Thyroid gland (tissue), 4 donors: ENCODE results near the gene ABCC4. TPM values are rescaled to one million over a fixed set of nuclear protein-coding genes. Genes with fewer than 3 reads are reported as not detected.

Source experiments
- DNase-seq, 2 donors: peaks; one replicate each; pipeline ENCODE4 v3.0.0-alpha.2; 2019
- H3K27ac ChIP-seq, 3 donors: fragments of 200-600 bp; sonication (generic); 1 replicate in 2 of 3; 2 replicates in 1 of 3; pipeline ENCODE4 v1.5.1; 2016 to 2019; ENCODE audit warnings: mild to moderate bottlenecking in 1 of 3, moderate library complexity in 1 of 3
- H3K27me3 ChIP-seq: fragments of 200-600 bp; sonication (generic); one replicate; pipeline ENCODE4 v1.5.1; 2019
- H3K36me3 ChIP-seq, 2 donors: fragments of 200-600 bp; sonication (generic); one replicate each; pipeline ENCODE4 v1.5.1; 2016 to 2019
- H3K4me1 ChIP-seq, 2 donors: fragments of 200-600 bp; sonication (generic); one replicate each; pipeline ENCODE4 v1.5.1; 2017 to 2019
- H3K4me3 ChIP-seq, 3 donors: fragments of 200-600 bp; sonication (generic); replicated peaks in 1 of 3; 1 replicate in 2 of 3; 2 replicates in 1 of 3; pipeline ENCODE4 v1.5.1; 2016; ENCODE audit warnings: mild to moderate bottlenecking in 1 of 3
- H3K9me3 ChIP-seq: fragments of 200-600 bp; sonication (generic); one replicate; pipeline ENCODE4 v1.5.1; 2017
- CTCF ChIP-seq, 6 experiments: fragments of 200-600 bp in 3 of 6; fragments of 450-650 bp in 3 of 6; sonication (generic) in 3 of 6; IDR thresholded peaks; one replicate each; pipeline ENCODE4 v1.5.1; 2016 to 2019; ENCODE audit warnings: antibody characterized with exemption in 6 of 6, mild to moderate bottlenecking in 2 of 6, inconsistent platforms in 1 of 6, moderate library complexity in 1 of 6
- POLR2A ChIP-seq, 2 donors: fragments of 450-650 bp; IDR thresholded peaks; one replicate each; pipeline ENCODE4 v1.6.1; 2017; ENCODE audit warnings: antibody characterized with exemption in 2 of 2, mild to moderate bottlenecking in 2 of 2, moderate library complexity in 1 of 2
- WGBS, 2 donors: methylation state at CpG; one replicate each; pipeline ENCODE4 v1.1.5; 2017; 5-methylcytosine and 5-hydroxymethylcytosine counted together
- intact Hi-C: fragments of 100-400 bp; cut with DNase I; formaldehyde crosslinking; loops from one replicate; pipeline ENCODE4 v1.15.1; 2023
- total RNA-seq, 4 donors: library from RNA; depleted of rRNA; stranded (reverse); fragments of >200 nt; gene quantifications; one replicate each; pipeline ENCODE4 v1.2.3, GENCODE V29; 2016

The ABCC4 gene
- total RNA-seq, 4 donors from 2014 or later, result 9.1 to 29.6 (median 19.7) TPM

GRCh38 chr13:95338905-95339304, 37.7 kb upstream of the ABCC4 start:
- 64 to 72% methylated on average over 3 of the region's 3 CpGs for WGBS, 2 donors
- Histone ChIP-seq H3K9me3 (no peaks in the 10 kb centered on the region), H3K4me3 (no peak overlapping the region), H3K27me3 (no peaks in the 10 kb centered on the region), H3K27ac (no peak overlapping the region), H3K4me1 (no peaks in the 10 kb centered on the region), H3K36me3 (no peaks in the 10 kb centered on the region)
- no peak for DNase-seq
- no peak for TF ChIP-seq POLR2A (IDR thresholded peaks at IDR 0.05)
- intact Hi-C loops, result no loop called here

GRCh38 chr13:95337597-95337996, 36.3 kb upstream of the ABCC4 start:
- 87 to 91% methylated on average over 3 of the region's 3 CpGs for WGBS, 2 donors
- Histone ChIP-seq H3K4me3 (no peak overlapping the region), H3K27me3 (no peaks in the 10 kb centered on the region), H3K4me1 (no peaks in the 10 kb centered on the region), H3K9me3 (no peaks in the 10 kb centered on the region), H3K27ac (no peak overlapping the region), H3K36me3 (no peaks in the 10 kb centered on the region)
- no peak for TF ChIP-seq POLR2A (IDR thresholded peaks at IDR 0.05)
- no peak for TF ChIP-seq CTCF (IDR thresholded peaks at IDR 0.05)
- no peak for DNase-seq
- intact Hi-C loops, result no loop called here

- no peaks in the 10 kb centered on the region for H3K4me1 ChIP-seq
- no peak for TF ChIP-seq CTCF (IDR thresholded peaks at IDR 0.05)
- TF ChIP-seq POLR2A (IDR thresholded peaks at IDR 0.05), result no peak
- intact Hi-C loops, result no loop called here
- H3K9me3 ChIP-seq, result no peaks in the 10 kb centered on the region
- no peak for DNase-seq
- H3K4me3 ChIP-seq, result no peak overlapping the region
- WGBS, 2 donors, result 85 to 91% methylated on average over 5 of the region's 6 CpGs
- no peaks in the 10 kb centered on the region for H3K36me3 ChIP-seq
- no peaks in the 10 kb centered on the region for H3K27me3 ChIP-seq
- no peak overlapping the region for H3K27ac ChIP-seq
Measured at GRCh38 chr13:95335667-95336066, 34.4 kb upstream of the ABCC4 start.

- H3K9me3 ChIP-seq, result no peaks in the 10 kb centered on the region
- H3K27ac ChIP-seq, result no peak overlapping the region
- DNase-seq, result no peak
- no peak for TF ChIP-seq CTCF (IDR thresholded peaks at IDR 0.05)
- no peak for TF ChIP-seq POLR2A (IDR thresholded peaks at IDR 0.05)
- 92 to 96% methylated on average over 5 of the region's 5 CpGs for WGBS, 2 donors
- H3K4me1 ChIP-seq, result no peaks in the 10 kb centered on the region
- no peaks in the 10 kb centered on the region for H3K36me3 ChIP-seq
- no peak overlapping the region for H3K4me3 ChIP-seq
- H3K27me3 ChIP-seq, result no peaks in the 10 kb centered on the region
- intact Hi-C loops, result no loop called here
Measured at GRCh38 chr13:95328386-95328785, 27.1 kb upstream of the ABCC4 start.

- Histone ChIP-seq H3K27me3 (no peaks in the 10 kb centered on the region), H3K27ac (no peak overlapping the region), H3K4me3 (no peak overlapping the region), H3K9me3 (no peaks in the 10 kb centered on the region), H3K36me3 (no peaks in the 10 kb centered on the region), H3K4me1 (no peaks in the 10 kb centered on the region)
- no peak for DNase-seq
- 90 to 93% methylated on average over 10 of the region's 10 CpGs for WGBS, 2 donors
- intact Hi-C loops, result no loop called here
- TF ChIP-seq CTCF (IDR thresholded peaks at IDR 0.05), result no peak
- TF ChIP-seq POLR2A (IDR thresholded peaks at IDR 0.05), result no peak
Measured at GRCh38 chr13:95327190-95327589, 25.9 kb upstream of the ABCC4 start.

- 89% methylated on average over 5 of the region's 5 CpGs for WGBS, 2 donors
- no peaks in the 10 kb centered on the region for H3K9me3 ChIP-seq
- no peak overlapping the region for H3K4me3 ChIP-seq
- intact Hi-C loops, result no loop called here
- no peaks in the 10 kb centered on the region for H3K27me3 ChIP-seq
- no peak overlapping the region for H3K27ac ChIP-seq
- no peak for DNase-seq
- H3K36me3 ChIP-seq, result no peaks in the 10 kb centered on the region
- no peaks in the 10 kb centered on the region for H3K4me1 ChIP-seq
- TF ChIP-seq POLR2A (IDR thresholded peaks at IDR 0.05) (no peak), CTCF (IDR thresholded peaks at IDR 0.05) (no peak)
Measured at GRCh38 chr13:95326695-95327094, 25.4 kb upstream of the ABCC4 start.
